Stomach (tissue), 9 donors: ENCODE measurements around the gene FRZB. TPM values are rescaled to one million over a fixed set of nuclear protein-coding genes. Genes with fewer than 3 reads are reported as not detected.

Experiments used
- DNase-seq, 2 donors: peaks; one replicate each; pipeline versions ENCODE4 v3.0.0 to v3.0.0-alpha.2; 2013 to 2019
- H3K27ac ChIP-seq, 5 donors: fragments of 200-600 bp in 4 of 5; sonication (generic) in 4 of 5; one replicate each; pipeline ENCODE4 v1.5.1; 2013 to 2019; ENCODE audit warnings: mild to moderate bottlenecking in 1 of 5, moderate library complexity in 1 of 5
- H3K27me3 ChIP-seq, 3 donors: fragments of 200-600 bp; sonication (generic); one replicate each; pipeline ENCODE4 v1.5.1; 2017 to 2019; ENCODE audit warnings: mixed run types in 1 of 3
- H3K36me3 ChIP-seq, 4 donors: fragments of 200-600 bp; sonication (generic); 1 replicate in 3 of 4; 2 replicates in 1 of 4; pipeline ENCODE4 v1.5.1; 2016 to 2019
- H3K4me1 ChIP-seq, 4 donors: fragments of 200-600 bp; sonication (generic); one replicate each; pipeline ENCODE4 v1.5.1; 2016 to 2019
- H3K4me3 ChIP-seq, 4 donors: fragments of 200-600 bp; sonication (generic) in 3 of 4; one replicate each; pipeline ENCODE4 v1.5.1; 2016 to 2019; ENCODE audit warnings: mild to moderate bottlenecking in 1 of 4
- H3K9me3 ChIP-seq, 4 donors: fragments of 200-600 bp; sonication (generic); one replicate each; pipeline ENCODE4 v1.5.1; 2016 to 2019
- CTCF ChIP-seq, 7 experiments: fragments of 450-650 bp in 4 of 7; fragments of 200-600 bp in 3 of 7; sonication (generic) in 3 of 7; IDR thresholded peaks; one replicate each; pipeline ENCODE4 v1.5.1; 2016 to 2019; ENCODE audit warnings: antibody characterized with exemption in 7 of 7, control low read depth in 2 of 7, mild to moderate bottlenecking in 1 of 7
- EP300 ChIP-seq: sonication (generic); formaldehyde crosslinking; IDR thresholded peaks from one replicate; pipeline ENCODE4 v1.6.1; 2017; ENCODE audit warnings: antibody characterized with exemption
- POLR2A ChIP-seq, 4 donors: fragments of 450-650 bp; IDR thresholded peaks; one replicate each; pipeline ENCODE4 v1.6.1; 2016; ENCODE audit warnings: antibody characterized with exemption in 4 of 4, control low read depth in 2 of 4, mild to moderate bottlenecking in 1 of 4, moderate library complexity in 1 of 4
- POLR2AphosphoS5 ChIP-seq, 3 donors: sonication (generic); formaldehyde crosslinking; IDR thresholded peaks; one replicate each; pipeline ENCODE4 v1.6.1; 2016; ENCODE audit warnings: antibody characterized with exemption in 3 of 3
- WGBS, 5 donors: extraction: QIAGEN DNeasy Blood & Tissue Kit in 3 of 5; methylation state at CpG; one replicate each; pipeline versions ENCODE4 v1.1.5 to v1.1.7; 2013 to 2018; 5-methylcytosine and 5-hydroxymethylcytosine counted together
- intact Hi-C: fragments of 100-400 bp; cut with DNase I; formaldehyde crosslinking; loops from one replicate; pipeline ENCODE4 v1.15.1; 2023; ENCODE audit warnings: low total_unique reads
- polyA plus RNA-seq, 3 donors: library from polyadenylated mRNA; stranded (reverse); fragments of 200-250 nt; gene quantifications; one replicate each; pipeline ENCODE4 v1.2.3, GENCODE V29; 2013
- total RNA-seq, 5 donors: library from RNA; depleted of rRNA; stranded (reverse); fragments of >200 nt; gene quantifications; one replicate each; pipeline versions ENCODE4 v1.1.0 to v1.2.3, GENCODE V29; 2014 to 2016
- donor health status: healthy with polysubstance abuse.
- donor health status: Bipolar disorder and iron deficiency.
- donor health status: healthy.

The FRZB gene
- total and polyA plus RNA-seq, 8 donors = 0.76 to 85.3 (median 6.2) TPM

- DNase-seq = no peak
- no peaks in the 10 kb centered on the region for H3K9me3 ChIP-seq
- no peaks in the 10 kb centered on the region for H3K27me3 ChIP-seq
- TF ChIP-seq POLR2A (IDR thresholded peaks at IDR 0.05) (no peak), POLR2AphosphoS5 (IDR thresholded peaks at IDR 0.05) (no peak)
- no peak overlapping the region for H3K27ac ChIP-seq
- WGBS, 5 donors = 78 to 93% (median 91%) methylated on average over 9 of the region's 9 CpGs
- intact Hi-C loops = no loop called here
- H3K4me1 ChIP-seq = peaks cover 0 to 13% (median 8%) of the 10 kb centered on the region in 4 donors
- H3K4me3 ChIP-seq = no peak overlapping the region
- H3K36me3 ChIP-seq = no peaks in the 10 kb centered on the region
Measured at GRCh38 chr2:182833084-182833854, 33.2 kb downstream of the FRZB start.

GRCh38 chr2:182831921-182832320, 34.5 kb downstream of the FRZB start:
- 61 to 67% (median 66%) methylated on average over 3 of the region's 3 CpGs for WGBS, 5 donors
- no peaks in the 10 kb centered on the region for H3K36me3 ChIP-seq
- no peak for DNase-seq
- H3K27ac ChIP-seq = no peak overlapping the region
- no peak overlapping the region for H3K4me3 ChIP-seq
- no peaks in the 10 kb centered on the region for H3K27me3 ChIP-seq
- intact Hi-C loops = no loop called here
- no peaks in the 10 kb centered on the region for H3K9me3 ChIP-seq
- no peak for TF ChIP-seq POLR2A (IDR thresholded peaks at IDR 0.05)
- H3K4me1 ChIP-seq = peaks cover 0 to 13% (median 7%) of the 10 kb centered on the region in 4 donors

- Histone ChIP-seq H3K4me1 (peaks cover 0 to 13% (median 5%) of the 10 kb centered on the region in 4 donors), H3K27me3 (no peaks in the 10 kb centered on the region), H3K27ac (no peak overlapping the region), H3K36me3 (no peaks in the 10 kb centered on the region), H3K4me3 (no peak overlapping the region), H3K9me3 (no peaks in the 10 kb centered on the region)
- intact Hi-C loops = no loop called here
- TF ChIP-seq CTCF (IDR thresholded peaks at IDR 0.05) = no peak
- TF ChIP-seq POLR2A (IDR thresholded peaks at IDR 0.05) = no peak
- TF ChIP-seq EP300 = no peak
- TF ChIP-seq POLR2AphosphoS5 (IDR thresholded peaks at IDR 0.05) = no peak
- no peak for DNase-seq
Measured at GRCh38 chr2:182831101-182831500, 35.3 kb downstream of the FRZB start.

- intact Hi-C loops = no loop called here
- WGBS, 5 donors = 57 to 77% (median 74%) methylated on average over 2 of the region's 2 CpGs
- H3K36me3 ChIP-seq = no peaks in the 10 kb centered on the region
Measured at GRCh38 chr2:182827182-182827879, 39.1 kb downstream of the FRZB start.

GRCh38 chr2:182826496-182826895, 39.9 kb downstream of the FRZB start:
- intact Hi-C loops = no loop called here
- Histone ChIP-seq H3K4me3 (no peak overlapping the region), H3K36me3 (no peaks in the 10 kb centered on the region), H3K4me1 (peaks cover 9 to 26% (median 18%) of the 10 kb centered on the region in 4 donors), H3K27me3 (no peaks in the 10 kb centered on the region), H3K27ac (no peak overlapping the region), H3K9me3 (no peaks in the 10 kb centered on the region)
- no peak for TF ChIP-seq CTCF (IDR thresholded peaks at IDR 0.05)
- no peak for TF ChIP-seq EP300
- no peak for TF ChIP-seq POLR2AphosphoS5 (IDR thresholded peaks at IDR 0.05)
- TF ChIP-seq POLR2A (IDR thresholded peaks at IDR 0.05) = no peak
- 80 to 86% (median 82%) methylated on average over 3 of the region's 3 CpGs for WGBS, 5 donors
- DNase-seq = no peak

More at GRCh38 chr2:182827182-182827879, 39.1 kb downstream of the FRZB start:
- Histone ChIP-seq H3K27ac (no peak overlapping the region), H3K27me3 (no peaks in the 10 kb centered on the region), H3K4me3 (no peak overlapping the region), H3K4me1 (peaks cover 9 to 26% (median 18%) of the 10 kb centered on the region in 4 donors), H3K9me3 (no peaks in the 10 kb centered on the region)
- TF ChIP-seq POLR2A (IDR thresholded peaks at IDR 0.05) (no peak), EP300 (no peak), CTCF (IDR thresholded peaks at IDR 0.05) (no peak), POLR2AphosphoS5 (IDR thresholded peaks at IDR 0.05) (no peak)
- DNase-seq = no peak
